Hepatocyte (in vitro differentiated cells): Measurements from ENCODE around the gene TDRD1. TPM values are rescaled to one million over a fixed set of nuclear protein-coding genes. Genes with fewer than 3 reads are reported as not detected.

ENCODE experiments used
- DNase-seq: peaks from one replicate; pipeline ENCODE4 v3.0.0-alpha.2; 2016; ENCODE audit warnings: low spot score
- H2AFZ ChIP-seq: fragments of 200-600 bp; sonication (generic); 2 replicates; pipeline ENCODE4 v1.6.0; 2016; ENCODE audit warnings: antibody characterized with exemption, mild to moderate bottlenecking
- H3K27ac ChIP-seq: fragments of 200-600 bp; sonication (generic); 2 replicates; pipeline ENCODE4 v1.5.1; 2016; ENCODE audit warnings: mild to moderate bottlenecking
- H3K27me3 ChIP-seq: fragments of 200-600 bp; sonication (generic); 2 replicates; pipeline ENCODE4 v1.6.1; 2016
- H3K36me3 ChIP-seq: fragments of 200-600 bp; sonication (generic); replicated peaks from 2 replicates; pipeline ENCODE4 v1.5.1; 2016; ENCODE audit warnings: low read depth; ENCODE audit not compliant: insufficient read depth
- H3K4me1 ChIP-seq: fragments of 200-600 bp; sonication (generic); 2 replicates; pipeline ENCODE4 v1.5.1; 2016; ENCODE audit warnings: mild to moderate bottlenecking, moderate library complexity; ENCODE audit not compliant: insufficient read depth
- H3K4me2 ChIP-seq: fragments of 200-600 bp; sonication (generic); 2 replicates; pipeline ENCODE4 v1.6.0; 2016
- H3K4me3 ChIP-seq: fragments of 200-600 bp; sonication (generic); 2 replicates; pipeline ENCODE4 v1.5.1; 2016; ENCODE audit warnings: mild to moderate bottlenecking
- H3K79me2 ChIP-seq: fragments of 200-600 bp; sonication (generic); 2 replicates; pipeline ENCODE4 v1.6.0; 2017; ENCODE audit warnings: mild to moderate bottlenecking
- H3K9me2 ChIP-seq: fragments of 200-600 bp; sonication (generic); replicated peaks from 2 replicates; pipeline ENCODE4 v1.6.0; 2017; ENCODE audit warnings: mild to moderate bottlenecking; ENCODE audit not compliant: insufficient read depth
- H3K9me3 ChIP-seq: fragments of 200-600 bp; sonication (generic); 2 replicates; pipeline ENCODE4 v1.5.1; 2016; ENCODE audit warnings: low read depth, mild to moderate bottlenecking
- H4K20me1 ChIP-seq: fragments of 200-600 bp; sonication (generic); 2 replicates; pipeline ENCODE4 v1.6.0; 2016; ENCODE audit warnings: mild to moderate bottlenecking; ENCODE audit not compliant: insufficient read depth, poor library complexity, severe bottlenecking
- EZH2 ChIP-seq: fragments of 200-600 bp; sonication (generic); IDR thresholded peaks from 2 replicates; pipeline ENCODE4 v1.6.1; 2016; ENCODE audit warnings: antibody characterized with exemption, mild to moderate bottlenecking, borderline replicate concordance
- EZH2phosphoT487 ChIP-seq: fragments of 200-600 bp; sonication (generic); IDR thresholded peaks from one replicate; pipeline ENCODE4 v1.6.1; 2018; ENCODE audit warnings: antibody characterized with exemption, mild to moderate bottlenecking, low read depth, moderate library complexity; ENCODE audit not compliant: unreplicated experiment, severe bottlenecking
- WGBS: methylation state at CpG from one replicate; pipeline ENCODE4 v1.1.6; 2016; ENCODE audit warnings: low lambda C conversion rate; ENCODE audit errors: missing lambda C conversion rate; 5-methylcytosine and 5-hydroxymethylcytosine counted together
- polyA plus RNA-seq: library from polyadenylated mRNA; unstranded; fragments of >200 nt; fragmentation: Nextera tagmentation; extraction: Ambion mirVana; gene quantifications from 2 replicates; pipeline ENCODE4 v1.2.1, GENCODE V29; 2016
- total RNA-seq: library from RNA; depleted of rRNA; stranded (reverse); fragments of >200 nt; gene quantifications from 2 replicates; pipeline ENCODE4 v1.2.3, GENCODE V29; 2014
- TF ChIP-seq, protein P1 (sequence below): fragments of 200-600 bp; sonication (generic); IDR thresholded peaks from 2 replicates; pipeline ENCODE4 v1.5.1; 2016; ENCODE audit warnings: antibody characterized with exemption, mild to moderate bottlenecking; ENCODE audit not compliant: poor library complexity

The TDRD1 gene
- total and polyA plus RNA-seq, 2 experiments from 2014 or later: not detected

GRCh38 chr10:114273910-114274309 lies 94.8 kb downstream of the TDRD1 start:
- no peaks in the 10 kb centered on the region for H3K9me3 ChIP-seq
- no peak overlapping the region for H3K4me2 ChIP-seq
- no peak overlapping the region for H3K4me3 ChIP-seq
- WGBS: 65% methylated on average over 3 of the region's 3 CpGs
- H4K20me1 ChIP-seq: no peaks in the 10 kb centered on the region
- no peaks in the 10 kb centered on the region for H3K27me3 ChIP-seq
- H3K79me2 ChIP-seq: no peaks in the 10 kb centered on the region
- no peaks in the 10 kb centered on the region for H3K9me2 ChIP-seq
- H3K36me3 ChIP-seq: no peaks in the 10 kb centered on the region
- H3K27ac ChIP-seq: no peak overlapping the region
- no peak overlapping the region for H2AFZ ChIP-seq
- H3K4me1 ChIP-seq: peaks cover 4% of the 10 kb centered on the region
- no peak for DNase-seq
- TF ChIP-seq EZH2 (no peak), EZH2phosphoT487 (no peak)
- TF ChIP-seq, protein P1, sequence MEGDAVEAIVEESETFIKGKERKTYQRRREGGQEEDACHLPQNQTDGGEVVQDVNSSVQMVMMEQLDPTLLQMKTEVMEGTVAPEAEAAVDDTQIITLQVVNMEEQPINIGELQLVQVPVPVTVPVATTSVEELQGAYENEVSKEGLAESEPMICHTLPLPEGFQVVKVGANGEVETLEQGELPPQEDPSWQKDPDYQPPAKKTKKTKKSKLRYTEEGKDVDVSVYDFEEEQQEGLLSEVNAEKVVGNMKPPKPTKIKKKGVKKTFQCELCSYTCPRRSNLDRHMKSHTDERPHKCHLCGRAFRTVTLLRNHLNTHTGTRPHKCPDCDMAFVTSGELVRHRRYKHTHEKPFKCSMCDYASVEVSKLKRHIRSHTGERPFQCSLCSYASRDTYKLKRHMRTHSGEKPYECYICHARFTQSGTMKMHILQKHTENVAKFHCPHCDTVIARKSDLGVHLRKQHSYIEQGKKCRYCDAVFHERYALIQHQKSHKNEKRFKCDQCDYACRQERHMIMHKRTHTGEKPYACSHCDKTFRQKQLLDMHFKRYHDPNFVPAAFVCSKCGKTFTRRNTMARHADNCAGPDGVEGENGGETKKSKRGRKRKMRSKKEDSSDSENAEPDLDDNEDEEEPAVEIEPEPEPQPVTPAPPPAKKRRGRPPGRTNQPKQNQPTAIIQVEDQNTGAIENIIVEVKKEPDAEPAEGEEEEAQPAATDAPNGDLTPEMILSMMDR: no peak

DNA sequence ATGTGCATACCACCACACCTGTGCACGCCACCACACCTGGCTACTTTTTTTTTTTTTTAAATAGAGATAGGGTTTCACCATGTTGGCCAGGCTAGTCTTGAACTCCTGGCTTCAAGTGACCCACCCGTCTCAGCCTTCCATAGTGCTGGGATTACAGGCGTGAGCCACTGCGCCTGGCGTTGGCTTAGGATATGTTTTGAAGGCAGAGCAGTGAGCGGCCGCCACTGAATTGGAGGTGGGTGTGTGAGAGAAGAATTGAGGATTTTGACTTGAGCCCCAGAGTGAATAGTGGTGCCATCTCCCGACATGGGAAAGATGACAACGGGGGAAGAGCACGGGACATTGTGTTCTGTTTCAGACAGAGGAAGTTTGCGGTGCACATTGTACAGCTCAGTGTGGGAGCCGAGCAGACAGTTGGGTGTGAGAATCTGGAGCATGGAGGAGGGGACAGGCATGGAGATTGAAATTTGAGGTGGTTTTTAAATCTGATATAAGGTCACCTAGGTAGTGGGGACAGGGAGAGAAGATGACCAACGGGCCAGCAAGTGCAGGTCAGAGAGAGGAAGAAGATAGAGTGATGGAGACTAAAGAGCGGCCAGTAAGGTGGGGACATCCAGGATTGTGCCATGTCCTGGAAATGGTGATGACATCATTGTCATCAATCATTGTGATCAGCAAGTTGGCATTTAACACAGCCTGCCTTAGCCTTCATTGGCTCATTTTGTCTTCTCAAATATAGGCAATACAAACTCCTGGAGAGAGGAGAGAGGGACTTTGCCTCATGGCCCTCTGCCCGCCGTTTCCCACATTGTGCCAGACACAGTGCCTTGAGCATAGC lies 95.7 kb downstream of the TDRD1 start:
- H4K20me1 ChIP-seq: no peaks in the 10 kb centered on the region
- no peaks in the 10 kb centered on the region for H3K9me3 ChIP-seq
- WGBS: 95% methylated on average over 16 of the region's 16 CpGs

DNA sequence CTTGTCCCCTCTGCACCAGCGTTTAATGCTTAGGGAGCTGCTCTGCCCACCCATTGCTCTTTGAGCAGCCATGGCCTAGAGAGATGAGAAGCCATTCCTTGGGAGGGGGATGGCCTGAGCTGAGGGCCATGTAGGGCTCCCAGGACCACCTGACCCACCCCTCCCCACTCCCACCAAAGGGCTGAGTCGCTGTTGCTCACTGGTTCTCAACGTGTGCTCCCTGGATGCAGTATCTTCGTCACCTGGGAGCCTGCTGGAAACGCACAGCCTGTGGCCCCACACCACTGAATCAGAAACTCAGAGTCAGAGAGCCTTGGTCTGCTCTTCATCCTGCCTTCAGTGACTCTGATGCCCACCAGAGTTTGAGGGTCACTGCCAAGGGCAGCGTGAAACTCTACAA lies 96.9 kb downstream of the TDRD1 start:
- H2AFZ ChIP-seq: no peak overlapping the region
- TF ChIP-seq, protein P1: no peak
- no peak for TF ChIP-seq EZH2
- TF ChIP-seq EZH2phosphoT487: no peak
- H4K20me1 ChIP-seq: no peaks in the 10 kb centered on the region
- peaks cover 4% of the 10 kb centered on the region for H3K4me1 ChIP-seq
- no peak overlapping the region for H3K4me3 ChIP-seq
- no peaks in the 10 kb centered on the region for H3K27me3 ChIP-seq
- no peaks in the 10 kb centered on the region for H3K79me2 ChIP-seq
- DNase-seq: no peak
- no peaks in the 10 kb centered on the region for H3K9me3 ChIP-seq
- no peak overlapping the region for H3K27ac ChIP-seq
- WGBS: 91% methylated on average over 6 of the region's 6 CpGs
- H3K36me3 ChIP-seq: no peaks in the 10 kb centered on the region
- no peak overlapping the region for H3K4me2 ChIP-seq
- no peaks in the 10 kb centered on the region for H3K9me2 ChIP-seq

More for the DNA sequence above, 95.7 kb downstream of the TDRD1 start:
- no peak overlapping the region for H2AFZ ChIP-seq
- DNase-seq: no peak
- no peak overlapping the region for H3K27ac ChIP-seq
- peaks cover 4% of the 10 kb centered on the region for H3K4me1 ChIP-seq
- H3K4me3 ChIP-seq: no peak overlapping the region
- no peaks in the 10 kb centered on the region for H3K36me3 ChIP-seq
- no peaks in the 10 kb centered on the region for H3K27me3 ChIP-seq
- H3K79me2 ChIP-seq: no peaks in the 10 kb centered on the region
- H3K9me2 ChIP-seq: no peaks in the 10 kb centered on the region
- no peak for TF ChIP-seq EZH2
- no peak for TF ChIP-seq EZH2phosphoT487
- TF ChIP-seq, protein P1: no peak
- H3K4me2 ChIP-seq: no peak overlapping the region
